HFFc6 (cell line): ENCODE measurements around the gene ADPRM. TPM values are rescaled to one million over a fixed set of nuclear protein-coding genes. Genes with fewer than 3 reads are reported as not detected.
"Not testable (repeated sequence)": the region's sequence is repeated elsewhere in the genome, so short reads cannot be mapped to it uniquely, and the experiment has no call there.

ENCODE experiments used
- DNase-seq: peaks from one replicate; pipeline ENCODE4 v3.0.0-alpha.2; 2018
- H3K27ac Mint-ChIP-seq: 2 replicates; pipeline ENCODE4 v1.8.0; 2020; ENCODE audit warnings: mild to moderate bottlenecking, mixed read lengths
- H3K27me3 Mint-ChIP-seq: 2 replicates; pipeline ENCODE4 v1.8.0; 2021; ENCODE audit warnings: mild to moderate bottlenecking, moderate library complexity, mixed read lengths; ENCODE audit not compliant: insufficient read depth
- H3K36me3 Mint-ChIP-seq: 2 replicates; pipeline ENCODE4 v1.8.0; 2021; ENCODE audit warnings: low read depth, mixed read lengths
- H3K4me1 Mint-ChIP-seq: 2 replicates; pipeline ENCODE4 v1.8.0; 2020; ENCODE audit warnings: low read depth, mixed read lengths
- H3K4me3 Mint-ChIP-seq: 2 replicates; pipeline ENCODE4 v1.8.0; 2020; ENCODE audit warnings: mild to moderate bottlenecking, moderate library complexity, mixed read lengths
- H3K9me3 Mint-ChIP-seq: 2 replicates; pipeline ENCODE4 v1.8.0; 2020; ENCODE audit warnings: mild to moderate bottlenecking, mixed read lengths
- total RNA-seq, 6 experiments: library from RNA; stranded (reverse); fragmentation: NEBNext Ultra II Directional; extraction: Animal tissue kit (Norgen Biotek cat#: 25700); gene quantifications; 2 replicates in 1 of 6; 3 replicates in 5 of 6; pipeline ENCODE4 v1.2.3, GENCODE V29; 2021
- TF ChIP-seq, protein P1 (sequence below): fragments of 200-600 bp; sonication (generic); IDR thresholded peaks from 2 replicates; pipeline ENCODE4 v1.5.0; 2021; ENCODE audit warnings: antibody characterized with exemption, mild to moderate bottlenecking

The ADPRM gene
- total RNA-seq, 6 experiments from 2014 or later = 5.9 to 10.9 (median 7.1) TPM

- peaks cover 39% of the 10 kb centered on the region for H3K4me1 Mint-ChIP-seq
- H3K27me3 Mint-ChIP-seq = no peaks in the 10 kb centered on the region
- peak overlapping the region; percentile 18; the same call in 1 of the 2 replicates for H3K4me3 Mint-ChIP-seq
- peak; percentile 55 for DNase-seq
- peaks cover 19% of the 10 kb centered on the region for H3K36me3 Mint-ChIP-seq
- H3K27ac Mint-ChIP-seq = peak overlapping the region; percentile 80
- no peaks in the 10 kb centered on the region for H3K9me3 Mint-ChIP-seq
- TF ChIP-seq, protein P1, sequence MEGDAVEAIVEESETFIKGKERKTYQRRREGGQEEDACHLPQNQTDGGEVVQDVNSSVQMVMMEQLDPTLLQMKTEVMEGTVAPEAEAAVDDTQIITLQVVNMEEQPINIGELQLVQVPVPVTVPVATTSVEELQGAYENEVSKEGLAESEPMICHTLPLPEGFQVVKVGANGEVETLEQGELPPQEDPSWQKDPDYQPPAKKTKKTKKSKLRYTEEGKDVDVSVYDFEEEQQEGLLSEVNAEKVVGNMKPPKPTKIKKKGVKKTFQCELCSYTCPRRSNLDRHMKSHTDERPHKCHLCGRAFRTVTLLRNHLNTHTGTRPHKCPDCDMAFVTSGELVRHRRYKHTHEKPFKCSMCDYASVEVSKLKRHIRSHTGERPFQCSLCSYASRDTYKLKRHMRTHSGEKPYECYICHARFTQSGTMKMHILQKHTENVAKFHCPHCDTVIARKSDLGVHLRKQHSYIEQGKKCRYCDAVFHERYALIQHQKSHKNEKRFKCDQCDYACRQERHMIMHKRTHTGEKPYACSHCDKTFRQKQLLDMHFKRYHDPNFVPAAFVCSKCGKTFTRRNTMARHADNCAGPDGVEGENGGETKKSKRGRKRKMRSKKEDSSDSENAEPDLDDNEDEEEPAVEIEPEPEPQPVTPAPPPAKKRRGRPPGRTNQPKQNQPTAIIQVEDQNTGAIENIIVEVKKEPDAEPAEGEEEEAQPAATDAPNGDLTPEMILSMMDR = no peak
Measured at GRCh38 chr17:10681866-10682446, 15.4 kb upstream of the ADPRM start.

GRCh38 chr17:10683853-10684252 lies 13.5 kb upstream of the ADPRM start:
- TF ChIP-seq, protein P1 = peak; percentile 84
- peaks cover 39% of the 10 kb centered on the region for H3K4me1 Mint-ChIP-seq
- H3K36me3 Mint-ChIP-seq = peaks cover 19% of the 10 kb centered on the region
- peak overlapping the region; percentile 15; the same call in 1 of the 2 replicates for H3K27ac Mint-ChIP-seq
- H3K9me3 Mint-ChIP-seq = no peaks in the 10 kb centered on the region
- peak; percentile 37 for DNase-seq
- H3K4me3 Mint-ChIP-seq = no peak overlapping the region
- H3K27me3 Mint-ChIP-seq = no peaks in the 10 kb centered on the region

- H3K9me3 Mint-ChIP-seq = no peaks in the 10 kb centered on the region
- H3K36me3 Mint-ChIP-seq = peaks cover 44% of the 10 kb centered on the region
- H3K4me1 Mint-ChIP-seq = peaks cover 35% of the 10 kb centered on the region
- H3K4me3 Mint-ChIP-seq = no peak overlapping the region
- no peak overlapping the region for H3K27ac Mint-ChIP-seq
- DNase-seq = no peak
- TF ChIP-seq, protein P1 = no peak
- H3K27me3 Mint-ChIP-seq = no peaks in the 10 kb centered on the region
Measured at GRCh38 chr17:10687499-10687898, 9.9 kb upstream of the ADPRM start.

GRCh38 chr17:10695875-10696407 lies 1.5 kb upstream of the ADPRM start:
- H3K9me3 Mint-ChIP-seq, DNase-seq, H3K27me3 Mint-ChIP-seq: not testable (repeated sequence)
- H3K36me3 Mint-ChIP-seq = peaks cover 29% of the 10 kb centered on the region
- peak overlapping the region; percentile 91 for H3K4me3 Mint-ChIP-seq
- peak overlapping the region; percentile 43 for H3K27ac Mint-ChIP-seq
- H3K4me1 Mint-ChIP-seq = peaks cover 33% of the 10 kb centered on the region

GRCh38 chr17:10698096-10698818 lies 863 bp downstream of the ADPRM start:
- no peaks in the 10 kb centered on the region for H3K27me3 Mint-ChIP-seq
- no peaks in the 10 kb centered on the region for H3K9me3 Mint-ChIP-seq
- DNase-seq = no peak
- H3K27ac Mint-ChIP-seq = peak overlapping the region; percentile 92
- H3K4me1 Mint-ChIP-seq = peaks cover 52% of the 10 kb centered on the region
- TF ChIP-seq, protein P1 = no peak
- H3K36me3 Mint-ChIP-seq = peaks cover 20% of the 10 kb centered on the region
- H3K4me3 Mint-ChIP-seq = peak overlapping the region; percentile 91

DNA sequence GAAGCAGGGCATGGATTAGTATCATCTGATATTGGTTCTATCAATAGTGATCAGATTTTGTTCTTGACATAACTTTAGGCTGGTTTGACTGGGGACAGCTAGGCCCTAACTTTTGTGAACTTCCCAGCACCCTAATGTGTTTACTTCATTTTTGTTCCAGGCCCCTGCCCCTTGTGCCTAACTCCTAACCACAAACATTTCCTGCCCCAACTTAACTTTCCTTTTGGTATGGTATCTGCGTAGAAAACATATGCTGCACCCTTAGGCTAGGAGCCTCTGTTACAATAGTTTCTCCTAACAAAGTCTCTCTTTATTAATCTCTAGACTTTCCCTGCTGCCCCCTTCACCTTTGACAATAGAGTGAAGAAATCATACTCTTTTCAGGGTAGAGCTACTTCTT lies 2.5 kb downstream of the ADPRM start:
- TF ChIP-seq, protein P1 = no peak
- DNase-seq = no peak
- Mint-ChIP-seq H3K27me3 (no peaks in the 10 kb centered on the region), H3K4me3 (peak overlapping the region; percentile 46; the same call in 1 of the 2 replicates), H3K36me3 (peaks cover 11% of the 10 kb centered on the region), H3K9me3 (no peaks in the 10 kb centered on the region), H3K27ac (peak overlapping the region; percentile 70), H3K4me1 (peaks cover 47% of the 10 kb centered on the region)
